Measurements from ENCODE around the gene COL11A2. TPM values are rescaled to one million over a fixed set of nuclear protein-coding genes. Genes with fewer than 3 reads are reported as not detected.

The COL11A2 gene
- polyA plus RNA-seq, 4 donors: 3.0 to 6.9 (median 4.1) TPM

GRCh38 chr6:33123732-33124524 is 68.3 kb downstream of the COL11A2 start:
- no peak for DNase-seq (ENCODE audit: low read depth in 4 of 4, low spot score in 3 of 4)

DNA sequence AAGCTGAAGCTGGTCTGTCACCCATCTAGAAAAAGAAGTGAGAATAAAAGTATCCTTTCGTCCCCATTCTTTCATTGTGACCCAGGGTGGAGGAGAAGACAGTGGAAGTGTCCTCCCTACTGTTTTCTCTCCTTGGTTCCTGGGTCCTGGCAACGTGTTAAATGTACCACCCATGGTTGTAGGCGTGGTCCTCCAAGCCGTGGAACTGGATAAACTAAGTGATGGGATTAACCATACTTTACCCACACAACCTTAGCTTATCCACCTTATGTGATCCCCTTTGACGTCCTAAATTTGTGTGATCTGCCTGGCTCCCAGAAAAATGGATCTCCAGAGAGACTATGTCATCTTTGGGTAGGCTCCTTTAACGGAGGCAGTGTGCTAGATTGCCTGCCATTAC is 69.1 kb downstream of the COL11A2 start:
- DNase-seq (ENCODE audit: low read depth in 4 of 4, low spot score in 3 of 4): no peak

DNA sequence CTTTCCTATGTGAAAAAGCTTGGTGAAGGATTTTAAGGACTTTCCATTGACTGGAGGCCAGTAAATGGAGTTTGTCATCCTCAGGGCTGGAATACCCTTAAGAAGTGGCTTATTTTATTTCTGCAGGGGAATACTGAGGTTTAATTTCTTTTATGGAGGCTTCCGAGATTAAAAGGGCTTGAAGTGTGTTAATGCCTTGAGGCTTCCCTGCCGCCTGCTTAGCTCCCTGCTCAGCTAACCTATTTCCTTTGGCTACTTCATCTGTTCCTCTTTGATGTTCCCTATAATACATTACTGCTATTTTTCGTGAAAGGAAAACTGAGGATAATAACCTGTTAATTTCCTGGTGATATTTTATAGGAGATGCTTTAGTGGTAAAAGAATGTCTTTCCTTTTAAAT is 72.3 kb downstream of the COL11A2 start:
- no peak for DNase-seq (ENCODE audit: low read depth in 4 of 4, low spot score in 3 of 4)

DNA sequence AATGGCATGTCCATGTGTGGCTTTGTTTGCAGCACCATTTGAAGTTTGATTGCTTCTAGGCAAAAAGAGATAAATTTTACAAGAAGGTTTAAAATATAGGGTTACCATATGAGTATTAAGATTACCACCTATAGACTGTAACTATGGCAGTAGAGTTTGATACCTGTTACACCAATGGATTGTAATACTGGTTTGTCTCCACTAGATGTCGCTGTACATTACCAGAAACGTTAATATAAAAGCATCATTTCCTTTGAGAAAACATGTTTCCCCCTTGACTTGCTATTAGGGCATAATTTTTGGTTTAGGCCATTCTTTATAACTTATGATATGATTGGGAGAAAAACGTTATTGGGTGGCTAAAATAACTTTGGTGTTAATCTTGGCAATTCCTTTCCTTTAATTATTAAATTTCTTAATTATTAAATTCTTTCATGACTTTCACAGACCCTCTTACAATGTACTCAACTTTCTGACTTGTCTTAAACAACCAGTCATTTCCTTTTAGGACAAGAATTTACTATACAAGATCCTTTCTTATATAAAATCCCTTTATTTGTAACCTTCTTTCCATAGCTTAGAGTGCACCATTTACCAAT is 73.6 kb downstream of the COL11A2 start:
- DNase-seq (ENCODE audit: low read depth in 4 of 4, low spot score in 3 of 4): no peak

DNA sequence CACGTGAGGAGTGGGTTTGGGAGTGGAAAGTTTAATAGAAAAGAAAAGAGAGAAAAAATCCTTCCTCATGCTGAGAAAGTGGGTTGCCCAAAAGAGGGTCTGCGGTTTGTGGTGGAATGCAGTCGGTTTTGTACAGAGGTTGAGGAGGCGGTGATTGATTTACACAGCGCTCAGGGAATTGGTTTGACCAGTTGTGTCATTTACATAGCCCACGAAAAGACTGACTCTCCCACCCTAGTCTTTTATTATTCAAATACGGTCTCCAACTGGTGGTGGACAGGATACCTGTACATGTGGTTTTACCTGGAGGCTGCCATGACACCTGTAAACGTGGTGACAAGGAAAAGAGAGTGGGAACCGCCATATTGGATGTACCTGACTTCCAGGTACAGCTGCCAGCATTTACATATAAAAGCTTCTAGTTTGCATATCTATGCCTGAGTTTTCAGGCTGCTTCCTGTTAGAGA is 74.4 kb downstream of the COL11A2 start:
- DNase-seq (ENCODE audit: low read depth in 4 of 4, low spot score in 3 of 4): no peak

DNA sequence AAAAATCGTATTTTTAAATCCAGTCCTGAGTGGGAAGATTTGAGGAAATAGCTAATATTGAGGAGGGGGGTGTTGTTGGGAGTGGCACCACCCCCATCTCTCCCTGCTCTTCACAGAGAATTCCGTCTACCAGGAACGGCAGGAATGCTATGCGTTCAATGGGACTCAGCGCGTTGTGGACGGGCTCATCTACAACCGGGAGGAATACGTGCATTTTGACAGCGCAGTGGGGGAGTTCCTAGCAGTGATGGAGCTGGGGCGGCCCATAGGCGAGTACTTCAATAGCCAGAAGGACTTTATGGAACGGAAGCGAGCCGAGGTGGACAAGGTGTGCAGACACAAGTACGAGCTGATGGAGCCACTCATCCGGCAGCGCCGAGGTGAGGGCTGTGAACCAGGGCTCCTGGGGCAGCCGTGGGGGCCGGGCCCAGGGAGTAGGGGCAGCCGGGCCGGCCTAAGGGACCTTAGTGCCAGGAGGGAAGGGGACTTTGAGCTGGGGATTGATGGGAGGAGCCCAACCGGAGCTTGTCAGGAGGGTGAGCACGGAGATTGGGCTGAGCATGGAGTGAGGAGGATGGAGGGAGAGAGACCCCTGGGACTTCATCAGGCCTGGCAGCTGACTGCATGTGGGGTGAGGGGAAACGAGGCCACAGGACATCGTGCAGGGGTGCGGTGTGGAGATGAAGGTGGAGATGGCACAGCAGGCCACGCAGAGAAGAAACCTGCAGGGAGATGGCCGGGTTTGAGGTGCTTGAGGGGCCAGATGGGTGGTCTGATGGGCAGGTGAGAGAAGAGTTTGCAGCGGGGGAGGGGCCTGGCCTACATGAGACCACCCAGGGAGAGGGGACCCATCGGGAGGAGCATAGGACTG is 75.2 kb downstream of the COL11A2 start:
- DNase-seq (ENCODE audit: low read depth in 4 of 4, low spot score in 3 of 4): no peak

- DNase-seq (ENCODE audit: low read depth in 4 of 4, low spot score in 3 of 4): no peak
Measured at GRCh38 chr6:33116417-33116816, 75.8 kb downstream of the COL11A2 start.

DNA sequence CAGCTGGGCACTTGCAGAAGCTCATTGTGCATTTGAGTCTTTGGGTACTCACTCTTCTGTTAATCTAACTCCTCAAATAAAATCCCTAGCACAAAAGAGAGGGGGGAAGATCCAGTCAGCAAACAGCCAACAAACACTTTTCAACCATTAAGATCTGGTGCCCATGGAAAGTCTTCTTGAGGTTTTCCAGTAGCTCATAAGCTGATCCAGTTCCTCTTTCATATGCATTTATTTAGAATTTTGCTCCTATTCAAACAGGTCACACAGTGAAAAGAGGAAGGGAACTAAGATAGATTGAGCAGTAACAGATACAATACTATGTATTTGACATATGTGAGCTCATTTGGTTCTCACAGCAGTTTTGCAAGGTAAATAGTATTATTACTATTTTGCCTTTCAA is 77.9 kb downstream of the COL11A2 start:
- DNase-seq (ENCODE audit: low read depth in 4 of 4, low spot score in 3 of 4): no peak

DNA sequence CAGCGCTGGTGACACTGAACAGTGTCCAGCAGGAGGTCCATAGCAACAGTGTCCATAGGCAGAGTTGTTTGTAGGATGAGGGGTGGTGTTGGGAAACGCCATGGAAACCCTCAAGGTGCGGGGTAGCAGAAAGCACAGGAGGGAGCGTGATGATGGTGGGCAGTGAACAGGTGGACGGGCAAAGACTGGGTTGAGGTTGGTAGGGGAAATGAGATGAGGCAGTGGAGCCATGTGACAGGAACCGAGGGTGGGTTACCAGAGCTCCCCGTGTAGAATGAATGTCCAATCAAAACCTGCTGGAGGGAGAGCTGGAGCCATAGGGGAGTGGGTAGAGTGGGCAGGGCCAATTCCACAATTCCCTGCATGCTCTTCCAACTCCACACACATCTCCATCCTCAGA is 78.5 kb downstream of the COL11A2 start:
- no peak for DNase-seq (ENCODE audit: low read depth in 4 of 4, low spot score in 3 of 4)

Other genes starting within 250 kb of the COL11A2 start
- gene HLA-DMA, start 239.4 kb downstream of the COL11A2 start, polyA plus RNA-seq (ENCODE audit: insufficient read length in 4 of 4): 10 to 100 TPM in 3 of 4 donors, 1 to 10 TPM in 1; 6.2 to 18.5 (median 15.6) TPM
- 100 to 1,000 TPM; 274 to 342 (median 333) TPM for gene BRD2, start 223.9 kb downstream of the COL11A2 start, polyA plus RNA-seq (ENCODE audit: insufficient read length in 4 of 4)
- 1 to 10 TPM; 4.5 to 5.7 (median 5.0) TPM for gene HLA-DOA, start 182.9 kb downstream of the COL11A2 start, polyA plus RNA-seq (ENCODE audit: insufficient read length in 4 of 4)
- gene HLA-DPA1, start 118.8 kb downstream of the COL11A2 start, polyA plus RNA-seq (ENCODE audit: insufficient read length in 4 of 4): 10 to 100 TPM; 17.1 to 20.5 (median 18.3) TPM
- gene HLA-DPB1, start 116.5 kb downstream of the COL11A2 start, polyA plus RNA-seq (ENCODE audit: insufficient read length in 4 of 4): 10 to 100 TPM; 16.7 to 20.4 (median 17.2) TPM
- gene RXRB, start 8.2 kb upstream of the COL11A2 start, polyA plus RNA-seq (ENCODE audit: insufficient read length in 4 of 4): 10 to 100 TPM; 47.0 to 66.5 (median 55.5) TPM
- gene SLC39A7, start 8.4 kb upstream of the COL11A2 start, polyA plus RNA-seq (ENCODE audit: insufficient read length in 4 of 4): 100 to 1,000 TPM in 3 of 4 donors, 10 to 100 TPM in 1; 91.9 to 139 (median 116) TPM
- 10 to 100 TPM; 10.7 to 29.1 (median 22.2) TPM for gene HSD17B8, start 12.2 kb upstream of the COL11A2 start, polyA plus RNA-seq (ENCODE audit: insufficient read length in 4 of 4)
- gene RING1, start 16.0 kb upstream of the COL11A2 start, polyA plus RNA-seq (ENCODE audit: insufficient read length in 4 of 4): 10 to 100 TPM; 52.8 to 70.6 (median 56.2) TPM
- gene VPS52, start 79.4 kb upstream of the COL11A2 start, polyA plus RNA-seq (ENCODE audit: insufficient read length in 4 of 4): 10 to 100 TPM; 53.1 to 96.0 (median 75.1) TPM
- 1,000 to 10,000 TPM; 2,948 to 3,391 (median 3,096) TPM for gene RPS18, start 79.6 kb upstream of the COL11A2 start, polyA plus RNA-seq (ENCODE audit: insufficient read length in 4 of 4)
- gene B3GALT4, start 84.7 kb upstream of the COL11A2 start, polyA plus RNA-seq (ENCODE audit: insufficient read length in 4 of 4): 1 to 10 TPM; 2.5 to 5.0 (median 3.8) TPM
- 10 to 100 TPM; 54.9 to 82.1 (median 59.9) TPM for gene WDR46, start 96.8 kb upstream of the COL11A2 start, polyA plus RNA-seq (ENCODE audit: insufficient read length in 4 of 4)
- 10 to 100 TPM; 41.9 to 78.2 (median 75.1) TPM for gene PFDN6, start 97.1 kb upstream of the COL11A2 start, polyA plus RNA-seq (ENCODE audit: insufficient read length in 4 of 4)
- 100 to 1,000 TPM in 2 of 4 donors, 10 to 100 TPM in 2; 96.7 to 133 (median 103) TPM for gene RGL2, start 106.5 kb upstream of the COL11A2 start, polyA plus RNA-seq (ENCODE audit: insufficient read length in 4 of 4)
- gene TAPBP, start 121.6 kb upstream of the COL11A2 start, polyA plus RNA-seq (ENCODE audit: insufficient read length in 4 of 4): 10 to 100 TPM; 26.9 to 49.5 (median 38.4) TPM
- gene ZBTB22, start 125.3 kb upstream of the COL11A2 start, polyA plus RNA-seq (ENCODE audit: insufficient read length in 4 of 4): 10 to 100 TPM; 20.1 to 25.5 (median 21.4) TPM
- 10 to 100 TPM; 45.3 to 58.9 (median 54.1) TPM for gene DAXX, start 130.5 kb upstream of the COL11A2 start, polyA plus RNA-seq (ENCODE audit: insufficient read length in 4 of 4)
- gene KIFC1, start 199.4 kb upstream of the COL11A2 start, polyA plus RNA-seq (ENCODE audit: insufficient read length in 4 of 4): 10 to 100 TPM; 35.0 to 47.3 (median 37.7) TPM
- gene PHF1, start 218.5 kb upstream of the COL11A2 start, polyA plus RNA-seq (ENCODE audit: insufficient read length in 4 of 4): 10 to 100 TPM; 65.4 to 87.7 (median 73.4) TPM
- gene CUTA, start 225.6 kb upstream of the COL11A2 start, polyA plus RNA-seq (ENCODE audit: insufficient read length in 4 of 4): 100 to 1,000 TPM; 150 to 250 (median 226) TPM
- 10 to 100 TPM; 20.9 to 42.3 (median 33.1) TPM for gene SYNGAP1, start 227.6 kb upstream of the COL11A2 start, polyA plus RNA-seq (ENCODE audit: insufficient read length in 4 of 4)

Measured in left renal pelvis (tissue), 4 donors.